B cell (primary cell): Measurements from ENCODE around the gene ARID3A. TPM values are rescaled to one million over a fixed set of nuclear protein-coding genes. Genes with fewer than 3 reads are reported as not detected.

ENCODE experiments used
- ATAC-seq: fragments of 200-7000 bp; cut with Tn5 transposase; one replicate; pipeline ENCODE4 v1.10.0; 2021; ENCODE audit warnings: low read depth, mild to moderate bottlenecking, moderate number of reproducible peaks, moderate library complexity
- CTCF ChIA-PET: fragments of 350-600 bp; sonication (Branson Sonifier 250); formaldehyde crosslinking; loops from one replicate; lab custom pipeline; 2021; ENCODE audit warnings: antibody characterized with exemption, inconsistent platforms; lab: Charles Lee
- POLR2A ChIA-PET: fragments of 350-600 bp; sonication (Branson Sonifier 250); formaldehyde crosslinking; loops from one replicate; lab custom pipeline; 2021; ENCODE audit warnings: antibody characterized with exemption; lab: Charles Lee
- DNase-seq: peaks from one replicate; pipeline ENCODE4 v3.0.0; 2013
- H2AFZ ChIP-seq: 2 replicates; pipeline ENCODE4 v1.6.1; 2012; ENCODE audit warnings: mild to moderate bottlenecking, low read depth, low read length; ENCODE audit not compliant: insufficient read depth, poor library complexity, severe bottlenecking
- H3K27ac ChIP-seq, 2 donors: 1 replicate in 1 of 2; 2 replicates in 1 of 2; pipeline ENCODE4 v1.5.1; 2012 to 2013; ENCODE audit warnings: low read length in 2 of 2, mild to moderate bottlenecking in 2 of 2, moderate library complexity in 1 of 2
- H3K27me3 ChIP-seq, 4 experiments: fragments of 200-600 bp in 1 of 4; sonication (generic) in 1 of 4; replicated peaks in 1 of 4; 1 replicate in 2 of 4; 2 replicates in 2 of 4; pipeline versions ENCODE4 v1.6.1 to v1.7.0; 2013 to 2016; ENCODE audit warnings: low read length in 3 of 4, mild to moderate bottlenecking in 2 of 4, mixed read lengths in 1 of 4, moderate library complexity in 1 of 4; ENCODE audit not compliant: insufficient read depth in 4 of 4, control insufficient read depth in 3 of 4; ENCODE audit errors: control extremely low read depth in 1 of 4
- H3K36me3 ChIP-seq, 2 experiments: replicated peaks in 1 of 2; 1 replicate in 1 of 2; 2 replicates in 1 of 2; pipeline versions ENCODE4 v1.6.1 to v1.7.1; 2013; ENCODE audit warnings: low read length in 1 of 2; ENCODE audit not compliant: insufficient read depth in 2 of 2, control insufficient read depth in 1 of 2; ENCODE audit errors: control extremely low read depth in 1 of 2, extremely low read depth in 1 of 2
- H3K4me1 ChIP-seq, 2 donors: fragments of 200-600 bp in 1 of 2; sonication (generic) in 1 of 2; 1 replicate in 1 of 2; 2 replicates in 1 of 2; pipeline versions ENCODE4 v1.5.1 to v1.6.1; 2013 to 2017; ENCODE audit warnings: low read length in 2 of 2; ENCODE audit not compliant: control insufficient read depth in 2 of 2, insufficient read depth in 2 of 2
- H3K4me2 ChIP-seq: replicated peaks from 2 replicates; pipeline ENCODE3; 2012; ENCODE audit warnings: mild to moderate bottlenecking, low read depth, low read length; ENCODE audit not compliant: poor library complexity, severe bottlenecking
- H3K4me3 ChIP-seq, 5 experiments: fragments of 200-600 bp in 1 of 5; sonication (generic) in 1 of 5; 1 replicate in 3 of 5; 2 replicates in 2 of 5; pipeline versions ENCODE4 v1.5.1 to v1.7.0; 2011 to 2016; ENCODE audit warnings: low read length in 4 of 5, mild to moderate bottlenecking in 4 of 5, low read depth in 2 of 5, control low read depth in 1 of 5, moderate library complexity in 1 of 5; ENCODE audit not compliant: insufficient read depth in 1 of 5; ENCODE audit errors: control extremely low read depth in 1 of 5, extremely low read depth in 1 of 5
- H3K79me2 ChIP-seq: fragments of 200-600 bp; sonication (generic); one replicate; pipeline ENCODE4 v1.6.0; 2016; ENCODE audit warnings: low read length; ENCODE audit not compliant: control insufficient read depth, insufficient read depth
- H3K9ac ChIP-seq: fragments of 200-600 bp; sonication (generic); 2 replicates; pipeline ENCODE4 v1.6.1; 2017; ENCODE audit warnings: mild to moderate bottlenecking, low read length, moderate library complexity
- H3K9me3 ChIP-seq, 3 donors: one replicate each; pipeline versions ENCODE4 v1.6.1 to v1.7.1; 2013; ENCODE audit warnings: low read length in 2 of 3; ENCODE audit not compliant: control insufficient read depth in 2 of 3, insufficient read depth in 1 of 3; ENCODE audit errors: control extremely low read depth in 1 of 3
- H4K20me1 ChIP-seq: 2 replicates; pipeline ENCODE4 v1.6.0; 2012; ENCODE audit warnings: mild to moderate bottlenecking, low read length; ENCODE audit not compliant: insufficient read depth, control insufficient read depth, poor library complexity, severe bottlenecking
- H3K27ac Mint-ChIP-seq: one replicate; pipeline ENCODE4 v1.8.0; 2021; ENCODE audit warnings: mixed read lengths
- H3K27me3 Mint-ChIP-seq: one replicate; pipeline ENCODE4 v1.8.0; 2021; ENCODE audit warnings: mixed read lengths
- H3K4me1 Mint-ChIP-seq: one replicate; pipeline ENCODE4 v1.8.0; 2021; ENCODE audit warnings: mixed read lengths
- H3K4me3 Mint-ChIP-seq: one replicate; pipeline ENCODE4 v1.8.0; 2021; ENCODE audit warnings: mixed read lengths
- H3K9me3 Mint-ChIP-seq: one replicate; pipeline ENCODE4 v1.8.0; 2022; ENCODE audit warnings: mixed read lengths; ENCODE audit not compliant: insufficient read depth
- CTCF ChIP-seq: fragments of 200-600 bp; IDR thresholded peaks from one replicate; pipeline ENCODE4 v1.8.0; 2022; ENCODE audit warnings: antibody characterized with exemption, mild to moderate bottlenecking
- EZH2 ChIP-seq: IDR thresholded peaks from 2 replicates; pipeline ENCODE4 v1.6.1; 2012; ENCODE audit warnings: borderline replicate concordance, low read depth, mild to moderate bottlenecking, moderate library complexity, low read length; ENCODE audit not compliant: insufficient read depth, poor library complexity, severe bottlenecking
- WGBS: methylation state at CpG from one replicate; pipeline ENCODE4 v1.1.5; 2013; ENCODE audit warnings: missing lambda C conversion rate; ENCODE audit not compliant: insufficient coverage; 5-methylcytosine and 5-hydroxymethylcytosine counted together
- intact Hi-C: fragments of 100-400 bp; cut with micrococcal nuclease; formaldehyde crosslinking; loops from one replicate; pipeline ENCODE4 v1.10.0; 2022
- polyA plus RNA-seq: library from polyadenylated mRNA; depleted of rRNA; stranded (reverse); fragments of >200 nt; gene quantifications from 2 replicates; pipeline ENCODE4 v1.2.3, GENCODE V29; 2012
- total RNA-seq, 2 donors: library from RNA; stranded (reverse); fragments of 120-200 nt in 1 of 2; gene quantifications; 1 replicate in 1 of 2; 2 replicates in 1 of 2; pipeline versions ENCODE4 v1.2.3 to v1.2.4, GENCODE V29; 2013 to 2022

Gene ARID3A
- total and polyA plus RNA-seq, 2 donors (not counting 1 experiment from before 2014, with no cell fraction given): 22.9 to 60.5 TPM

- WGBS: 2% methylated on average over 84 of the region's 87 CpGs
- intact Hi-C loops: loop anchor here (1.0 kb wide), 1 partner anchor 8 kb away; no protein-coding TSS in a partner anchor
Measured at GRCh38 chr19:917323-918151, 8.3 kb upstream of the ARID3A start, which contains the start of gene KISS1R. Gene KISS1R (plus strand): TSS chr19:917333. CDS start chr19:917503, 170 bp downstream.

More at GRCh38 chr19:917323-918151, 8.3 kb upstream of the ARID3A start, which contains the start of gene KISS1R:
- TF ChIP-seq EZH2 (no peak), CTCF (peak; percentile 79)
- H4K20me1 ChIP-seq: peaks cover 4% of the 10 kb centered on the region
- peak; percentile 36 for ATAC-seq
- Mint-ChIP-seq H3K27me3 (peaks cover 3% of the 10 kb centered on the region), H3K4me3 (peak within 1 kb of the TSS; percentile 78), H3K27ac (peak within 1 kb of the TSS; percentile 82), H3K4me1 (peaks cover 32% of the 10 kb centered on the region), H3K9me3 (no peaks in the 10 kb centered on the region)
- peak within 1 kb of the TSS; percentile 45 for H2AFZ ChIP-seq
- H3K27ac ChIP-seq: peak within 1 kb of the TSS in 1 of 2 donors; percentile 51
- POLR2A ChIA-PET: interaction anchor here (0.7 to 3.6 kb wide), 4 partner anchors 8 to 54 kb away, joined by 4 to 22 read pairs (median 6); partner anchors contain the start of genes MED16 and RNU6-9
- H3K4me1 ChIP-seq: peaks cover 42 to 52% of the 10 kb centered on the region in 2 donors
- CTCF ChIA-PET: interaction anchor here (1.0 to 7.9 kb wide), 5 partner anchors 11 to 60 kb away, joined by 3 to 72 read pairs (median 9); partner anchors contain the start of gene CFD
- peaks cover 18% of the 10 kb centered on the region for H3K79me2 ChIP-seq
- peaks cover 0 to 4% (median 0%) of the 10 kb centered on the region in 3 donors for H3K9me3 ChIP-seq
- DNase-seq: peak; percentile 93
- H3K27me3 ChIP-seq: peaks cover 0 to 35% (median 4%) of the 10 kb centered on the region in 4 experiments
- no peaks in the 10 kb centered on the region for H3K36me3 ChIP-seq
- peak within 1 kb of the TSS; percentile 63 for H3K9ac ChIP-seq
- H3K4me3 ChIP-seq: peak within 1 kb of the TSS in 3 of 5 experiments; percentile 45 to 60 (median 52)
- peak within 1 kb of the TSS; percentile 93 for H3K4me2 ChIP-seq
